Measurements from ENCODE around the gene PIWIL4.

Gene PIWIL4

DNA sequence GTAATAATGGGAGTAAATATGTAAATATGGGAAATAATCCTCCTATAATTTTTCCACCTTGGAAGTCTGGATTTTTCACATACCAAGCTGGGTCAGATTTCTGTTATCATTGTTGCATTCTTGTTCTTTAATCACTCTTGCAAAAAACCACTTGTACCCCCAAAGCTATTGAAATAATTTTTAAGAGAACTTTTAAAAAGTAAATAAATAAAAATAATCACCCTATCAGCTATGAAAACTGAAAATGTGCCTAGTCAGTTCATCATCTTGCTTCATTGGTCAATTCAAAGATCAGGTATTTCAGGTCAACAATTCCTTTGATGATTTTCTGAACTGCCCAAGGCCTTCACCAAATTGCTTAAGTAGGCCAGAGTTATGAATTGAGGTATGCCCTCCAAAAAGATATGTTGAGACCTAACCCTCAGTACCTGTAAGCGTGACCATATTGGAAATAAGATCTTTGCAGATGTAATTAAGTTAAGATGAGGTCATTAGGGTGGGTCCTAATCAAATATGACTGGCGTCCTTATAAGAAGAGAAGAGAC is 95.8 kb downstream of the PIWIL4 start:
- no peak for DNase-seq (ENCODE audit: low read depth in 3 of 3)

DNA sequence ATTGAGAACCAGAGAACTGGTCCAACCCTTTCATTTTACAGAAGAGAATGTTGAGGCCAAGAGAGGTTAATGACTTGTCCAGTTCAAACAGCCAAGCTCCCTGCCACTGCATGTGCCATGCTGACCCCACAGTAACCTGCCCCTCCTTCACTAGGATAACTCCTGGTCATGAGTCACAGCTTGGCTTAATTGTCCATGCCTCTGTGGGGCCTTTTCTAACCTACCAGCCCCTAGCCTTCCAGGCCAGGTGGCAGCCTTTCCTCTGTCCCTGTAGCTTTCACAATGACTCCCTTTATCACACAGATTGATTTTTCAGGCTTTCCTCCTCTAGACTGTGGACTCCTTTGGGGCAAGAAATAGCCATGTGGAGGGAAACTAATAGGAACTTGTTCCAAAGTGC is 97.2 kb downstream of the PIWIL4 start:
- DNase-seq (ENCODE audit: low read depth in 3 of 3): no peak

DNA sequence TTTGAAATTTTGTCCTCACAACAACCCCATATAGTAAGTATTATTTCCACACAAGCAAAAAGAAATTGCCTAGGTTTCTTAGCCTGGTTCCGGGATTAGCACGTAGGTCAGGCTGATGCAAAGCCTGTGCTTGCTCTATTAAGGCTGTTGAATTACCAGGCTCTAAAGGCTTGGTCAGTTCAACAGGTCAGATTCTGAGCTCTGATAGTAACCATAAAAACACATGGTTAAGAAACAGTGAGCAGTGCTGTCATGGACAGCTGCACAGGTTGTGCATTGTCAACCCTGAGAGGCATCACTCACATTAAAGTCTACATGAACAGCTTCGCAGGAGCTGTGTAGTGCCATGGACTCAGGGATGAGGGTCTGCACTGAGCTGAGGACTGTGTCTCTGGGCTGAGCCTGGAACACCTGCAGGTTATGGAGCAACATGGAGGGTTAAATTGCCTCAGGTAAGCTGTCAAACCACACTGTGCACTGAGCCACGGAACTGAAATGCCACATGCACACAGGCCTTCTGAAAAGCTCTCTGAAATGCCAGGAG is 98.0 kb downstream of the PIWIL4 start:
- DNase-seq (ENCODE audit: low read depth in 3 of 3): no peak

DNA sequence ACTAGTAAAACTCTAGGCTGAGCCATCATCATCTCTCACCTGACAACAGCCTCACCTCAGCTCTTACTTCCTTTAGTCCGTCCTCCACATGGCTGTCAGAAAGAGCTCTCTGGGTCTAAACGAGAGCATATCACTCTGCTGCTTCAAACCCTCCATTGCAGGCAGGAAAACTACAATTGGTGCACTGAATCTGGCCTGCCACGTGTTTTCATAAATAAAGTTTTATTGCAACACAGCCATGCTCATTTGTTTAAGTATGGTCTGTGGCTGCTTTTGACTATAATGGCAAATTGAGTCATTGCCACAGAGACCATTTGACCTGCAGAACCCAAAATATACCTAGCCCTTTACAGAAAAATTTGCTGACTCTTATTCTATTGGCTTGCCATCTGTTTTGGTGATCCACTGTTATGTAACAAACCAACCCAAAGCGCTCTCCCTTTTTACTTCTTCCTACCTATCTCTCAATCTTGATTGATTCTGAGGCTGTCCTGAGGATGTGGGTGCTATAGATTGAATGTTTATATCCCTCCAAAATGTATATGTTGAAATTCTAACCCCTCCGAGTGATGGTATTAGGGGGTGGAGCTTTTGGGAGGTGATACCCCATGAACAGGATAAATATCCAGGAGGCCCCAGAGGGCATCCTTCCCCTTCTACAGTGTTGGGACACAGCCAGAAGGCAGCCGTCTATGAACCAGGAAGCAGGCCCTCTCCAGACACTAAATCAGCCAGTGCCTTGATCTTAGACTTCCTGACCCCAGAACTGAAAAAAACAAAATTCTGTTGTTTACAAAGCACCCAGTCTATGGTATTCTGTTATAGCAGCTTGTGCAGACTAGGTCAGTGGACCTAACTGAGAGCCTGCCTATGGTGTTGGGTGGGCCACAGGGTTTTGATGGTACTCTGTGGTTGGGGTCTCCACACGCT is 99.9 kb downstream of the PIWIL4 start:
- DNase-seq (ENCODE audit: low read depth in 3 of 3): no peak

DNA sequence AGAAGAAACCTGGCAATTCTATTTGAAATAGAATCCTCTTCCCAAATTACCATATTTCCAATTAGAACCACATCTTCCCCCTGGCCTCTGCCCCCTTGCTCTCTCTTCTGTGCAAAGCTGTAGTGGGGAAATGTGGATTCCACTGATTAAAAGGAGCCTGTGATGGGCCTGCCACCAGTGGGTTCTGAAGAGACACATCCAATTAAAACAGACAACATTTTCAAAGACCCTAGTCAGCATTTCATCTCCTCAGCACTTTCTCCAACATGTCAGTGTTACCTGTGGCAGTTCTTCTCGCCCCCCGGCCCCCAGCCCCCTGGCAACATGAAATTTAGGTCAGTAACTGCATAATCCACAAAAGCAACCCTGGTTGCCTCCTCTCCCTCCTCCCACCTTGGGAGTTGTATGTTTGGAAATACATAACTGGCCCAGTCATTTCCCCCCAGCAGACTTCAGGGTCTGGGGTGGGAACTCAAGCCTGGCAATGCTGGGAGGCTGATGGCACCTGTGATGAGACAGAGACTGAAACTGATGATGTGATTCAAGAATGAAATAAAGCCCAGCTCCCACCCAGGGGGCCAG is 101.1 kb downstream of the PIWIL4 start:
- DNase-seq (ENCODE audit: low read depth in 3 of 3): no peak

DNA sequence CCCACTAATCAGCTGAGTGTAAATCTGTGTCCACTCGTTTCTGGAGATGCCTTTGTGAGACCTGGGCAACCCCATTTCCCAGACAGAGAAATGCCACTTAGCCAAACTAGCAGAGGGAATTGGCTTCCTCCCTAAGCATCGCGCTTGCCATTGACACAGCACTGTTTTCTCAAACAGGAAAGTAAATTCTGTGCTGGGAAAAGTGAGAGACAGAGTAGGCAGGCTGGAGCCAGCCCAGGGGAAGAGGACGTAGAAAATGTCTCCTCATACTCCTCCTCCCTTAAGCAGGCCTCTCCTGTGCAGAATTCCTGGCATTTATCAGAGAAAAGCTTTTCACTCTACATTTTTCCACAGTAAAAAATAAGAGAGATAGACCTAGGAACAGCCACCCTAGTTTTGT is 101.9 kb downstream of the PIWIL4 start:
- no peak for DNase-seq (ENCODE audit: low read depth in 3 of 3)
